GM20000 (cell line): ENCODE data around the gene FHOD1.

ENCODE experiments used
- DNase-seq: peaks from one replicate; pipeline ENCODE4 v3.0.0; 2012; ENCODE audit warnings: low spot score
- CTCF ChIP-seq: IDR thresholded peaks from 2 replicates; pipeline ENCODE4 v1.5.1; 2012; ENCODE audit warnings: mild to moderate bottlenecking, control low read depth; ENCODE audit errors: extremely low read depth, missing control alignments

The FHOD1 gene

DNA sequence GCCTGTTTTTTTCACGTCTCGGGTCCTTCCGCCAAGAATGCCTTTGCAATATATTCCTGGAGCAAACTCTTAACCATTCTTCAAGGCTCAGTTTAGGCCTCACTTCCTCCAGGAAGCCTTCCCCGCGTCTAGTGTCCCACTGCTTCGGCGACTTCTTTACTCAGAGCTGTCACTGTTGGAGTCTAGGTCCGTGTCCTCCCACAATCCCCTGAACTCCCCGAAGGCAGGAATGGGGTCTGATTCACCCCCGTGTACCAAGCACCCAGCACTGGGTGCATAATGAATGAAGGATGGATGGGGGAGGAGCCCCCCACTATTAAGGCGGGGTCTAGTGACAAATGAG is 64.0 kb downstream of the FHOD1 start:
- no peak for TF ChIP-seq CTCF
- DNase-seq = no peak

DNA sequence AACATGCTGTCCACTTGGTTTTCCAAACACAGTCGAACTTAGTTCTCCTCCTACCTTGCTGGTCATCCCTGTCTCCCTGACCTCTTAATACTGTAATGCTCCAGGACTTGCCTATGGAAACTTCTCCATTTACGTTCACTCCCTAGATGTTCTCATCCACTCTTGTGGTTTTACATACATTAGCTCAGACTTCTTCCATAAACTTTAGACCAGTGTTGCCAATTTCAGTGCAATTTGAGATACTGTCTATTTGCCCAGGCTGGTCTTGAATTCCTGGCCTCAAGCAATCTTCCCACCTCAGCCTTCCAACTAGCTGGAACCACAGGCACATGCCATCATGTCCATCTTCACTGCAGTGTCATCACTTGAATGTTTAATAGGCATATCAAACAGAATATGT is 65.0 kb downstream of the FHOD1 start:
- DNase-seq = no peak
- TF ChIP-seq CTCF = no peak

DNA sequence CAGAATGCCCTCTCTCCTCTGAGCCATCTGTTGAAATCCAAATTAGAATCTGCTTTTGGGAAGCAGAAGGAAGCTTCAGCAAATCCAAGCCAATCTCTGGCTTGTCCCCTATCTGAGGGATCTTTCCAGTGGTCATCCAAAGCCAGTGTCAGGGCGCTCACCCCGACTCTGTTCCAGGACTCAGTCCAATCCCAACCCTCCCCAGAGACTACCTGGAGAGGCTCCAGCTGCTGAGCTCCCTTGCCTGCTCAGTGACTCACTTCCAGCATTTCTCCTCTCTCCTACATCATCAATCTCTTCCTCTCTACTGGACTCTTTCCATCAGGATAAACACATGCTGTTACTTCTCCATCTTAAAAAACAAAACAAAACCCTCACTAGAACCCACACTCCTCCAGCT is 65.9 kb downstream of the FHOD1 start:
- no peak for TF ChIP-seq CTCF
- no peak for DNase-seq

- TF ChIP-seq CTCF = no peak
- no peak for DNase-seq
These were observed 67.1 kb downstream of the FHOD1 start for GRCh38 chr16:67180166-67180565.

GRCh38 chr16:67179421-67180080 is 67.7 kb downstream of the FHOD1 start:
- DNase-seq = no peak
- TF ChIP-seq CTCF = no peak
